GM12878 (cell line): Measurements from ENCODE around the gene BLOC1S2.
"Not testable (repeated sequence)": the region's sequence is repeated elsewhere in the genome, so short reads cannot be mapped to it uniquely, and the experiment has no call there.

Source experiments
- ATF2 ChIP-seq: IDR thresholded peaks from 2 replicates; pipeline ENCODE4 v1.6.1; 2012; ENCODE audit warnings: low read length, inconsistent platforms
- CTCF ChIP-seq, 3 experiments: IDR thresholded peaks in 2 of 3; conservative IDR thresholded peaks in 1 of 3; 2 replicates each; pipeline ENCODE4 v1.5.1; 2011; ENCODE audit warnings: low read depth in 3 of 3, low read length in 3 of 3, mild to moderate bottlenecking in 3 of 3, control low read depth in 2 of 3, moderate library complexity in 2 of 3, inconsistent platforms in 1 of 3, mixed read lengths in 1 of 3; ENCODE audit not compliant: control insufficient read depth in 2 of 3, insufficient read depth in 1 of 3; ENCODE audit errors: extremely low read depth in 1 of 3
- FOS ChIP-seq: IDR thresholded peaks from 3 replicates; pipeline ENCODE4 v1.6.1; 2011; ENCODE audit warnings: borderline replicate concordance; ENCODE audit not compliant: insufficient read length; ENCODE audit errors: extremely low read depth
- HDAC2 ChIP-seq: fragments of 200-600 bp; sonication (generic); IDR thresholded peaks from 2 replicates; pipeline ENCODE4 v1.6.1; 2017
- ZSCAN29 ChIP-seq: fragments of 450-650 bp; IDR thresholded peaks from 2 replicates; pipeline ENCODE4 v1.6.1; 2017; ENCODE audit warnings: mild to moderate bottlenecking, moderate library complexity

GRCh38 chr10:100276971-100277370 is 9.5 kb downstream of the BLOC1S2 start:
- not testable (repeated sequence) for TF ChIP-seq CTCF (IDR thresholded peaks at IDR 0.05 in 2 of 3, conservative IDR thresholded peaks at IDR 0.05 in 1 of 3; ENCODE audit: control insufficient read depth in 2 of 3, extremely low read depth in 1 of 3, insufficient read depth in 1 of 3, low read depth in 3 of 3, low read length in 3 of 3); ZSCAN29; ATF2; HDAC2; FOS
